Measurements from ENCODE around the gene RNF225. TPM values are rescaled to one million over a fixed set of nuclear protein-coding genes. Genes with fewer than 3 reads are reported as not detected.
A peak's percentile ranks its signal among the peaks of the same experiment; 100 is the strongest.
"Not testable (repeated sequence)": the region's sequence is repeated elsewhere in the genome, so short reads cannot be mapped to it uniquely, and the experiment has no call there.

Gene RNF225
- total RNA-seq, 1 donor from 2014 or later = 14.7 TPM

DNA sequence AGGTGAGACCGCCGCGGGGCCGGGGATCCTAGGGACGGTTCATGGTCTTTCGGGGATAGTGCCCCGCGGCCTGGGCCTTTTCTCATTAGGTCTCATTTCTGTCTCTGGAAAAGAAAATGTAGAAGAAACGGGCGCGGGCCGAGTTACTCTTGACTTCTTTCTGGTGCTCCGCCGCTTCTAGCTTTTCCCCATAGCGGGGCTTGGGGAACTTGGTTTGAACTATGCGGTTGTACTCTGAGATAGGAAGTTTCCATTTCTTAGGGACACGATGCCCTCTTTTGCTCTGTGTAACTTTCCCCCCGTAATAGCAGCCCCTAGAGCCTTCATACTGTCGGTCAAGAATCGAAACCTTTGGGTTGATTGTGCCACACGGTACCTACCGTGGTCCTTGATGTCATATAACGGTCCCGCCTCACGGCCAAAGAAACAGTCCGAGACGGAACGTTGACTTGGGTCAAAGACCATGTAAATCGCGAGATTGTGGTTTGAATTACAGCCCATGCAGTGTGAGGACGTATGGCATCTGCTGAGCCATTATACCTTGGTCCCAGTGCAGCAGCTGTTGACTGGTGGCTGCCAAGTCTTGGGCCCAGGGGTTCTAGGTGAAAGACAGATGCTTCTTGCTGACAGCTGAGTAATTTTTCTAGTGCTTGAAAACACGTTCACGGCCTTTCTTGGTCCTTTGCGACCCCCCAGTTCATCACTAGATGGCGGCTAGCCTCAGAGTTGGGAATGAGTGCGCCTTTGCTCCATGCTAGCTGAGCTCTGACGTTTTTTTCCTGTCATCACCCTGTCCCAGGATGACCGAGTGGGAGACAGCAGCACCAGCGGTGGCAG lies 7.9 kb upstream of the RNF225 start:
- no peak for ATAC-seq

DNA sequence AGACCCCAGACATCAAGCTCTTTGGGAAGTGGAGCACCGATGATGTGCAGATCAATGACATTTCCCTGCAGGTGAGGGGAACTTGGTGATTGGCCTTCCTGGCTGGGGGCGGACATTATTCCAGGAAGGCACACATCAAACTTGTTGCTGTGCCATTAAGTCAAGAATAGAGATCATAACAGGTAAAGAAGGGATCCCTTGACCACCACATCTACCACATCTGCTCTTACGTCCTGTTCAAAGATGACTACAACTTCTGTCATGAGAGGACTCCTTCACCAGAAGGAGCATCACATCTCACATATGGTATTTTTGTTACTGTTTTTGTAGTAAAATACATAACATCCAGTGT lies 7.3 kb upstream of the RNF225 start:
- no peak for ATAC-seq

GRCh38 chr19:58392945-58393724 lies 2.3 kb upstream of the RNF225 start:
- no peak for ATAC-seq

DNA sequence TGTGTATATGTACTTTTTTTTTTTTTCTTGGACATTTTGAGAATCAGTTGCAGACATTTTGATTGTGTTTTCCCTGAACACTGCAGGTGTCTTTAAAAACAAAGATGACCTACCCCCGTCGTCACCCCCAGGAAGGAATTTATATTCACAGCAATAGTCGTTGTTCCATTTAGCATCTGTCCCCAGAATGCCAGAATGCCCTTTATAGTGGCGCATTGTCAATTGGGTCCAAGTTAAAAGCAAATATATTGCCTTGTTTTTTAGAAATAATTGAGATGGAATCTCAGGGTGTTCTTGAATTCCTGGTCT lies 1.8 kb upstream of the RNF225 start:
- no peak for ATAC-seq

- peak; percentile 62 for ATAC-seq
Observed at GRCh38 chr19:58394821-58395219, 636 bp upstream of the RNF225 start.

DNA sequence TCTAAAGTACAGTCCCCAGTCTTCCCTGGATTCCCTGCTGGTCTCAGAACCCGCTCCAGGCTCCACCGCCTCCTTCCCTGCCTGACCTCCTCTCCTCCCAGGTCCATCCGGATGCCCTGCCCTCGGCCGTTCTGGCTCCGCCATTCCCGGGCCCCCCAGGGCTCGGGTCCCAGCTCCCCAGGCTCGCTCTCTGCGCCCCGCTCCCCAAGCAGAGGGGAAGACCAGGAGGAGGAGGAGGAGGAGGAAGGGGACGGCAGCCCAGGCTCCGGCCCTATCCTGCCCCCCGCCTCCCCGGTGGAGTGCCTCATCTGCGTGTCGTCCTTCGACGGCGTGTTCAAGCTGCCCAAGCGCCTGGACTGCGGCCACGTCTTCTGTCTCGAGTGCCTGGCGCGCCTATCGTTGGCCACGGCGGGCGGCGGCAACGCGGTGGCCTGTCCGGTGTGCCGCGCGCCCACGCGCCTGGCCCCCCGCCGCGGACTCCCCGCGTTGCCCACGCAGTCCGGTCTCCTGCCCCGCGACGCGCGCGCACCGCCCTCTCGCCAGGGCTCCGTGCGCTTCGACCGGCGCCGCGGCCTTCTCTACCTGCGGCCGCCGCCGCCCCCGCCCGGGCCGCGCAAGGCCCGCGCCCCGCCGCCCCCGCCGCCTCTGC lies 647 bp downstream of the RNF225 start:
- ATAC-seq = peak; percentile 1

DNA sequence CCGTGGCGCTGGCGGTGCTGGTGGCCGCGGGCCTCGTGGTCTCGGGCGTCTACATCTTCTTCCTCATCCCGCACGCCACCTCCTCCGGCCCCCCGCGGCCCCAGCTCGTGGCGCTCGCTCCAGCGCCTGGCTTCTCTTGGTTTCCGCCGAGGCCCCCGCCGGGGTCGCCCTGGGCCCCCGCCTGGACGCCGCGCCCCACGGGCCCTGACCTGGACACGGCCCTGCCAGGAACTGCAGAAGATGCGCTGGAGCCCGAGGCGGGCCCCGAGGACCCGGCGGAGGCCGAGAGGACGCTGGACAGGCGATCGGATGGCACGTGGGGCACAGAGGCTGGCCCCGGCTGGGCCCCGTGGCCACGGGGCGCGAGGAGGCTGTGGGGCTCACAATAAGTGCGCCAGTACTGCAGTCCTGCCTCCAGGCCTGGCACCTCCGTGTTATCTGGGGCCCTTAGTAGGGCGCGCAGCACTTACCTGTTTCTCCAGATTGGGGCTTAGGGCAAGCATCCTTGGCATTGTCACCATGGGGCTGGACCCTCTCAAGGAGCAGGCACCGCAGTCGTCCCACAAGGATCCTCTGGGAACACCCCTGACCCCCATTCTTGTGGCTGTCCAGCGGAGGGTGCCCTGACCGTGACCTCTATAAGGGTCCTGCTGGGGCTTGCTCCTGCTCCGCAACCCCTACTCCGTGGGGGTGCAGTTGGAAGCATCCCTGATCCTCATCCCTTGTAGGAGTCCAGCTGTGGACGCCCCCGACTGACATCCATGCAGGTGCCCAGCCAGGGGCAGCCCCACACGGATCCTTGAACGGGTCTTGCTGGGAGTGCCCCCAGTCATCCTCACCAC lies 1.5 kb downstream of the RNF225 start:
- no peak for ATAC-seq

DNA sequence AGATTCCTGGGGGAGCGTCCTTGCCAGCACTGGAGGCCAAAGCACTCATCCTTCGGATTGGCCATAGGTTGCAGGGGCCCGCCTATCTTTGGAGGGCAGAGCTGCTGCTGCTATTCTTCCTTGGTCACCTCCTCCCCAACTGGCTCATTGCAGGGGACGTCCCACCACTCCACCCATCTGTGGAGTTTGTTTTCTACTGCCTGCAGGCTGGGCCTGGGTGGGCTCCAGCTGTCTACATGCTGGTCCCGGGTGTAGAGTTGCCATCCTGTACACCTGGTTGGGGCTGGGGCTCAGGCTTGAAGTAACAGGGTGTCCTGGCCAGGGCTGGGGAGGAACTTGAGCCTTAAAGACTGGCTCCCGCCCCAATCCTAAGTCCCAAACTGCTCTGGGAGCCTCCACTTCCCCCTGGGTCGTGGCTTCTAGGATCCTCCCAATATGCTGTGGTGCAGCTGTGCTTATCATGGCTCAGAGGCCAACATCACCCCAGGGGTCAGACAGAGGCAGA lies 2.1 kb downstream of the RNF225 start:
- no peak for ATAC-seq

- ATAC-seq = no peak
Observed at GRCh38 chr19:58398087-58398486, 2.6 kb downstream of the RNF225 start.

- ATAC-seq = no peak
Observed at GRCh38 chr19:58398545-58398944, 3.1 kb downstream of the RNF225 start.

DNA sequence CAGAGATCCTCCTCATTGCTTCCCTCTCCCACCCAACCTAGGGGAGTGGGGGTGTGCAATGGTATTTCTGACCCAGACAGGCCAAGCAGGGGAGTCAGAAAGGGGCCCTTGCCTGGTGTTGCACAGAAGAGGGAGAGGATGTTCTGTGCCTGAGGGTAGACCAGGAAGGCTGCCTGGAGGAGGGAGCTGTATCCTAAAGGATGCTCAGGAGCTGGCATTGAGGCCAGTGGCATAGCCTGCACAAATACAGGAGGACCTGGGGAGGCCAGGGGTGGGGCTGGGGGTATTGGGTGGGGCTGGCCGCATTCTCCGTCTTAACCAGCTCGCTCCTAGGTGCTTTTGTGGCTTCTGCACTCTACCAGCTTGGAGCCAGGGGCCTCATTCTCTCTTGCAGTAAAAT lies 4.4 kb downstream of the RNF225 start:
- ATAC-seq = no peak

DNA sequence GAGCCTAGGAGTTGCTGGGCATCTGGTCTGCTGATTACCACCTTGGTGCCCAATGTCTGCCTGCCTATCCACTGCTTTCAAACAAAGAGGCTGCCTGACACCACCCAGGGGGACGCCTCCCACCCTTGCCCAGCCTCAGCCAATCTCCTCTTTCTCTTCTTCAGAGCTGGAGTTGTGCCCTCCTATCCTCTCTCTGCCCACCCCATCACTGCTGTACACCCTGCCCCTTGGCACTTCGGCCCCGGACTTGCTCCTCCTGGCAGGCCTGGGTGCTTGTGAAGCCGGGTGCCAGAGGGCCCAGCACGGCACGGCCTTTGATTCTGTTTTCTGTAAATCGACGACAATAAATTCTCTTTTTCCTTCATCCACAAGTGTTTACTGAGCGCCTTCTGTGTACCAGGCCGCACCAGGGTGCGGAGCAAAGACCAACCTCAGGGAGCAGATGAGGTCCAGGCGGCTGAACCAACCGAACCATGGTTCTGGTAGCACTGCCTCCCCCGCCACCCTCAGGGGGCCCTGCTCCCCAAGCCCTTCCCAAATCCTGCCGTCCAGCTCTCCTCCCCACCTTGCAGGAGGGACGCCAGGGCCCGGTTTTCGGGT lies 5.0 kb downstream of the RNF225 start:
- no peak for ATAC-seq

DNA sequence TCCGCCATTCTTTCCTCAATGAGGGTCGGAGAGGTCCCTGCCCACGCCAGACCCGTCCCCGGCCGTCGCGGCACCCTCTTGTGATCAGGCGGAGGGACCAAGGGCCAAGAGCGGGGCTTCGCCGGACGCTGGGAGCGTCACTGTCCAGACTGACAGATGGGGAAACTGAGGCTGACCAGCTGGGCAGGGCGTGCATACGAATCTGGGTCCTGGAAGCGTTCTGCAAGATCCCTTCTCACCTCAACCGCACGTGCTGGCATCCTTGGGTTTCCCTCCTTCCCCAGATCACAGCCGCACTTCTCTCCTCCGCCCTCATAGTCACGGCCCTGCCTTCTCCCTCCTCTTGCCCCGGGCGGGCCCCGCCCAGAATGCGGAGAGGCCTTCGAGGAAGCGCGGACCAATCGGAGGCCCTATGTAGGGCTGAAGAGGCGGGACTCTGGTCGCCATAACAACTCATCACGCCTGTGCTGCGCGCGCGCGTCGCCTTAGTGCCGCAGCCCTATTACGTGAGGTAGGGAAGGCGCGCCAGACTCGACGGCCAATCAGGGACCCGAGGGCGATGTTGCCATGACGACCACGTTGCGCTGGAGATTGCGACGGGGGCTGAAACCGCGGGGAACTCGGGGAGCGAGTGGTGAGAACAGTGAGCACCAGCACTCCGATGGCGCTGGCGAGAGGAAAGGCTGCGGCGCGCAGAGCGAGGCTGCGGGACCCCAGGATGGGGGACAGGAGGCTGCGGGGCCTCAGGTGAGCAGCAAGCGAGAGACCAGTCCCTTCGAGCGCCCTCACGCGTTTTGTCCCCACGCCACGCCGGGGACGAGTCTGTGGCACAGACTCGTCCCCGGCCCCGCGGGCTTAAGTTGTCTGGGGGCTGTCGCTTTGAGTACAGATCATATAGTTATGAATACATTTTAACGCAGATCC lies 5.7 kb downstream of the RNF225 start:
- ATAC-seq = peak; percentile 97

GRCh38 chr19:58401840-58402421 lies 6.5 kb downstream of the RNF225 start:
- no peak for ATAC-seq

GRCh38 chr19:58403920-58404478 lies 8.5 kb downstream of the RNF225 start:
- not testable (repeated sequence) for ATAC-seq

DNA sequence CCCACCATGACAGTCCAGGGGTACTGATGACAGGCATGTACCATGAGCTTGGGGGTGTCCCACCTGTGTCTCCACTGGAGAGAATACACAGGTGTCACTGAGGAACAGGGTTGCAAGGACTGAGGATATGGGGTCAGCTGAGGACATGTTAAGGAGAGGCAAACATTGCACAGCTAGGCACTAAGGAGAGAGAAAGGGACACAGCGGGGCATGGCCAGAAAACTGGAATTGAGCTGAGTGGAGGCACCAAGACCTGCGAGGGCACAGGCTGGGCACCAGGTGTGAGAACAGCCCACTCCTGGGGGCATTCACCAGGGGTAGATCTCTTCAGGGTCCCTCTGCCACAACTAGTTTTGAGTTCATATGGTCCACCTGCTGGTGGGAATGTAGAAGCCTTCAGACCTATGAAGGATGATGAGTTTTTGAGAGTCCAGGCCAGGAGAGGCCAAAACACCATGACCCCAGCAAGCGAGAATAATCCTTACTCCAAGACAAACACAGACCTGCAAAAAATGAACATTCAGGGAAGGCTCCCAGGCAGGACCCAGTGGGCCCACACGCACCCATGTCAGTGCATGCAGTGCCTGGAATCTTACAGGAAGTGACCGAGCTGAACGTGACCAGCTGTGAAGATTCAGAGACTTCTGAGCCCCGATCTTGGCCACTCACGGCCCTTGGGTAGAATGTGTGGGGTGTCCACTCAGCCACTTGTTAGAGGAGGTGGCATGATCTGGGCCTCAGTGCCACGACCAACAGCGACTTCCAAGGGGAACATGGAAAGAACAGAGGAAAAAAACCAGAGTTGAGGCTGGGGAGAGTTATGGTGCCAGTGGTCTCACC lies 11.6 kb downstream of the RNF225 start:
- peak; percentile 3 for ATAC-seq

DNA sequence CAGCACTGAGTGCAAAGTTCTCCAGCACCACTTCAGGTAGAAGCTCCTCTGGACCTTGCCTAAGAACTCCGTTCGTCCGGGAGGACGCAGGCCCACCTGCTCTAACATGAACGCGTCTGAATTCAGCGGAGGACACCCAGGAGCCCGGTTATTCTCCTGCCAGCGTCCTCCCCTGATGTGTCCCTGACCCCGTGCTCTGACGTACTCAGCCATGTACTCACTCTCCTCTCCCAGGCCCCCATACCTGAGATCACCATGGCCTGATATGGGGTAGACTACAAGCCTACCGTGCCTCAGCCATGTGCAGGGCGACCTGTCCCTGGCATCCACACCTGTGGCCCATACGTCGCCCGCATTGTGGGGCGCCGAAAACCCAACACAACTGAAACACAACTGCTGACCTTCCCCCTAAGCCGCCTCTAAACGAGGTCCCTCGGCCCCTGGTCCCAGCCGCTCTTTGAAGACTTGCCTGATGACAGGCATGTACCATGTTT lies 12.2 kb downstream of the RNF225 start:
- ATAC-seq = peak; percentile 42

GRCh38 chr19:58408152-58409009 lies 12.9 kb downstream of the RNF225 start, which contains the start of gene ZNF584:
Gene ZNF584 (plus strand): TSS chr19:58408649. CDS start chr19:58409148, 499 bp downstream.
- ATAC-seq = peak; percentile 95

Data from esophagus mucosa (tissue), 1 donor.